Right atrium auricular region (tissue), 2 donors: ENCODE measurements around the gene MPI. TPM values are rescaled to one million over a fixed set of nuclear protein-coding genes. Genes with fewer than 3 reads are reported as not detected.

Experiments used
- DNase-seq: peaks from one replicate; pipeline ENCODE4 v3.0.0-alpha.2; 2019; ENCODE audit warnings: low spot score
- H3K27ac ChIP-seq, 2 donors: fragments of 200-600 bp; sonication (generic); 1 replicate in 1 of 2; 2 replicates in 1 of 2; pipeline ENCODE4 v1.5.1; 2016 to 2019
- H3K27me3 ChIP-seq, 2 donors: fragments of 200-600 bp; sonication (generic); one replicate each; pipeline versions ENCODE4 v1.5.1 to v1.6.0; 2017 to 2019
- H3K36me3 ChIP-seq: fragments of 200-600 bp; sonication (generic); one replicate; pipeline ENCODE4 v1.5.1; 2016
- H3K4me1 ChIP-seq, 2 donors: fragments of 200-600 bp; sonication (generic); one replicate each; pipeline versions ENCODE4 v1.5.1 to v1.6.0; 2017 to 2019
- H3K4me3 ChIP-seq, 2 donors: fragments of 200-600 bp; sonication (generic); 1 replicate in 1 of 2; 2 replicates in 1 of 2; pipeline ENCODE4 v1.5.1; 2017 to 2019; ENCODE audit warnings: mild to moderate bottlenecking in 1 of 2, moderate library complexity in 1 of 2
- H3K9me3 ChIP-seq, 2 donors: fragments of 200-600 bp; sonication (generic); one replicate each; pipeline ENCODE4 v1.5.1; 2019
- CTCF ChIP-seq, 2 donors: fragments of 200-600 bp; sonication (generic); IDR thresholded peaks; one replicate each; pipeline ENCODE4 v1.5.1; 2019; ENCODE audit warnings: antibody characterized with exemption in 2 of 2
- total RNA-seq, 2 donors: library from RNA; depleted of rRNA; stranded (reverse); fragments of >200 nt; gene quantifications; one replicate each; pipeline ENCODE4 v1.1.0, GENCODE V29; 2016

Gene MPI
- total RNA-seq, 2 donors from 2014 or later, result 59.3 to 131 TPM

GRCh38 chr15:74869726-74870407 is 20.0 kb upstream of the MPI start:
- peak; percentile 81 for DNase-seq
- peaks cover 0 to 80% of the 10 kb centered on the region in 2 donors for H3K4me1 ChIP-seq
- no peaks in the 10 kb centered on the region for H3K9me3 ChIP-seq
- TF ChIP-seq CTCF (IDR thresholded peaks at IDR 0.05), result no peak
- no peaks in the 10 kb centered on the region for H3K27me3 ChIP-seq
- no peaks in the 10 kb centered on the region for H3K36me3 ChIP-seq
- peak overlapping the region in 1 of 2 donors; percentile 1 for H3K4me3 ChIP-seq
- H3K27ac ChIP-seq, result peak overlapping the region; percentile 76 to 93

- Histone ChIP-seq H3K27ac (peak overlapping the region; percentile 76 to 93), H3K4me1 (peaks cover 0 to 76% of the 10 kb centered on the region in 2 donors), H3K36me3 (no peaks in the 10 kb centered on the region), H3K27me3 (no peaks in the 10 kb centered on the region), H3K9me3 (no peaks in the 10 kb centered on the region), H3K4me3 (peak overlapping the region in 1 of 2 donors; percentile 1)
- no peak for DNase-seq
- TF ChIP-seq CTCF (IDR thresholded peaks at IDR 0.05), result no peak
Observed at GRCh38 chr15:74870436-74871215, 19.2 kb upstream of the MPI start.

- no peak for TF ChIP-seq CTCF (IDR thresholded peaks at IDR 0.05)
- no peaks in the 10 kb centered on the region for H3K36me3 ChIP-seq
- no peaks in the 10 kb centered on the region for H3K9me3 ChIP-seq
- H3K27me3 ChIP-seq, result no peaks in the 10 kb centered on the region
- peak overlapping the region; percentile 61 to 76 for H3K4me3 ChIP-seq
- no peak for DNase-seq
- peak overlapping the region; percentile 76 to 93 for H3K27ac ChIP-seq
- H3K4me1 ChIP-seq, result peaks cover 0 to 56% of the 10 kb centered on the region in 2 donors
Observed at GRCh38 chr15:74872702-74873035, 17.2 kb upstream of the MPI start.

GRCh38 chr15:74873036-74873755 is 16.6 kb upstream of the MPI start, which contains the start of gene SCAMP2:
TSS of gene SCAMP2 (minus strand) at chr15:74873365. CDS start at chr15:74873255, 110 bp downstream.
- peak; percentile 94 for DNase-seq
- Histone ChIP-seq H3K4me3 (peak within 1 kb of the TSS; percentile 61 to 76), H3K27ac (peak within 1 kb of the TSS; percentile 76 to 93), H3K9me3 (no peaks in the 10 kb centered on the region), H3K4me1 (peaks cover 0 to 51% of the 10 kb centered on the region in 2 donors), H3K36me3 (no peaks in the 10 kb centered on the region), H3K27me3 (no peaks in the 10 kb centered on the region)
- TF ChIP-seq CTCF (IDR thresholded peaks at IDR 0.05), result no peak

- H3K27me3 ChIP-seq, result no peaks in the 10 kb centered on the region
- H3K9me3 ChIP-seq, result no peaks in the 10 kb centered on the region
- H3K4me1 ChIP-seq, result peaks cover 0 to 44% of the 10 kb centered on the region in 2 donors
- peak overlapping the region; percentile 61 to 76 for H3K4me3 ChIP-seq
- H3K27ac ChIP-seq, result peak overlapping the region; percentile 76 to 93
- H3K36me3 ChIP-seq, result no peaks in the 10 kb centered on the region
- TF ChIP-seq CTCF (IDR thresholded peaks at IDR 0.05), result no peak
- peak; percentile 60 for DNase-seq
Observed at GRCh38 chr15:74873756-74874424, 16.0 kb upstream of the MPI start.
